Measurements from ENCODE around the gene MPZL2.

The MPZL2 gene

DNA sequence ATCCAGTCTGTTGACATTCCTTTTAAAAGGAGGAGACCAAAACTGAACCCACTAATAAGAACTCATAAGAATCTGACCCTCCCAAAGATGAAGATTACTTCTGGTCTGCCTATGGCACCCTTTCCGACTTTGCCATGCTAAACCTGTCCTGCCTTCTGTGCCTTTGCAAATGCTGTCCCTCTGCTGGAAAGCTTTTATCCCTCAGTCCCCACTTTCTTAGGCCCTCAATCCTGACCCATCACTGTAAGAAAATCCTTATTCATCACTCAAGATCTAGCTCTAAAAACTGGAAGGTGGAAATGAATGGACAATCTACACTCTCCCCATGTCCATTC is 22.4 kb downstream of the MPZL2 start:
- no peak for ATAC-seq
- H3K27ac Mint-ChIP-seq, result peak overlapping the region; percentile 98
- peaks cover 56% of the 10 kb centered on the region for H3K36me3 Mint-ChIP-seq (ENCODE audit: low read depth)
- H3K9me3 Mint-ChIP-seq, result no peaks in the 10 kb centered on the region
- H3K27me3 Mint-ChIP-seq, result no peaks in the 10 kb centered on the region
- no peak for DNase-seq
- peak overlapping the region; percentile 91 for H3K4me3 Mint-ChIP-seq
- peaks cover 96% of the 10 kb centered on the region for H3K4me1 Mint-ChIP-seq

DNA sequence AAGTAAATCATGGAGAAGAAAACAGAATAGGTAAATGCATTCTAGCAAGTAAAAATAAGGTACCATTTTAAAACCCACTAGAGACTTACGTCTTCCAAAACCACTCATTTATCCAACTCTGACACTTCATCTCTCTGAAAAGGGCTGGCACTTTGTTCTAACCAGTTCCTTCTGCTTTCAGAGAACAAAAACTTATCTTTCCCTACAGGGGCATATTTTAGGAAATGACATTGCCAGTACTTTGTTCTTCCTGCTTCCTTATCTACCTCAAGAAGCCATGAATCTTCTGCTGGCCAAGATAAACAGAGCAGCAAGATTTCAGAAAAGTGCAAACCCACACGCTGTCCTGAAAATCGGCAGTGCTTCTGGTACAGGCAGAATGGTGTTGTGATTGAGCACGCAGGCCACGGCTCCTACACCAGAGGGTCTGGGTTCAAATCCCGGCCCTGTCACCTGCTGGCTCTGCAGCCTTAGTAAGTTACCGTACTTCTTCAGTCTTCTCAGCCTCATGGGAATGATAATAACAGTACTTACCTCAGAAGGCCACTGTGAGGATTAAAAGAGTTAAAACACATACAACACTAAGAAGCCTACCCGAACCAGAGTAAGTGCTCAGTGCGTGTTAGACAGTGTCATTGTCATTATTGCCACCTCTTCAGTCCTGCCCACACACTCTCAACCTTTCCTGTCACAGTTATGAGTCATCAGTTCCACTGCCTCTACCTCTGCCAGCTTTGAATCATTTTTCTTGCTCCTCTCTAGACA is 22.9 kb downstream of the MPZL2 start:
- no peaks in the 10 kb centered on the region for H3K9me3 Mint-ChIP-seq
- peak overlapping the region; percentile 98 for H3K27ac Mint-ChIP-seq
- H3K27me3 Mint-ChIP-seq, result no peaks in the 10 kb centered on the region
- ATAC-seq (peak; percentile 93), DNase-seq (peak; percentile 57)
- peaks cover 96% of the 10 kb centered on the region for H3K4me1 Mint-ChIP-seq
- H3K4me3 Mint-ChIP-seq, result peak overlapping the region; percentile 91
- H3K36me3 Mint-ChIP-seq (ENCODE audit: low read depth), result peaks cover 60% of the 10 kb centered on the region

DNA sequence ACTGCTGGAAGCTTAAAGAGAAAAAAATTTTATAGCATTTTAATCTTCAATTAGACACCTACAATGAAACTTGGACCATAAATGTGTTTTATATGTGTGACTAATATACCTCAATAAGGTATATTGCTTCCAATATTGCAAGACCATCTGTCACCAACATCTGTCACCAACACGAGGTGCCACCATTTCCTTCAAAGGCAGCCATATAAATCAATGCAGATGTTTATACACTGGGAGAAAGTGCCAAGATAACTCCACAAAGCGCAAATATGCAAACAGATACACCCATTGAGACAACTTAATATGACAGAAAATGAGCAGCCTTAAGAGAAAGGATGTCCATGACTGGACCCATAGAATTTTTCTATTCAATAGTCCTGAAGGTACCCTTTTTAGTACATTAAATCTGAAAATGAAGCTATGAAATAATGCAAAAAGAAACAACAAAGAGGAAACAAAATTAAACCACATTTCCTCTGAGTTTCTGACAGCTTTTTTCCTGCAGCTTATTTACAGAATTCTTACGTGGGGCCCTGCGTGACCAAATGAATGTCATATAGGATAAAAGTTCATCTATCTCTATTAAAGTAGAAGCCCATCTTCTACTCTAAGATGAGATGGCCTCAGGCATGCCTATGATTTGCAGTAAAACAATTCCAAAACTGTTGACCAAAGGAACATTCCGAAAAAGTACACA is 24.4 kb downstream of the MPZL2 start:
- H3K36me3 Mint-ChIP-seq (ENCODE audit: low read depth), result peaks cover 67% of the 10 kb centered on the region
- peak overlapping the region; percentile 91 for H3K4me3 Mint-ChIP-seq
- H3K4me1 Mint-ChIP-seq, result peaks cover 85% of the 10 kb centered on the region
- H3K27ac Mint-ChIP-seq, result peak overlapping the region; percentile 98
- H3K27me3 Mint-ChIP-seq, result no peaks in the 10 kb centered on the region
- H3K9me3 Mint-ChIP-seq, result no peaks in the 10 kb centered on the region
- no peak for ATAC-seq
- DNase-seq, result no peak

DNA sequence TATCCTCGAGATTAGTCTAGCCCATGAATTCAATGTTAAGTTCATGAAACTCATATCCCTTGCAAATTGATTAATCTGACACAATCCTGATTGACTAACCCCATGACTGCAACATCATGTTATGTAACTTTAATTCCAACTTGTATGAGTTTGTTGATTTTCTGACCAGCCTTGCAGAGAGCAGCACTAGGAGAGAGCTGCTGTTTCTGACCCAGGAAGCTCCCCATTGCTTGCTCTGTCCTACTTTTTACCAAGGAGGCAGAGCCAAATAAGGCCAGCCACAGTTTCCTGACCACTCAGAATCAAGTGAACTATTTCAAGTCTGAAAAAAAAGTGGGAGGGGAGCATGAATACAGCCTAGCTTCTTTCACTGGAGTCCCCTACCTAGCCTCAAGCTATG is 25.2 kb downstream of the MPZL2 start:
- Mint-ChIP-seq H3K27me3 (no peaks in the 10 kb centered on the region), H3K9me3 (no peaks in the 10 kb centered on the region), H3K4me3 (peak overlapping the region; percentile 91), H3K27ac (peak overlapping the region; percentile 98), H3K4me1 (peaks cover 78% of the 10 kb centered on the region), H3K36me3 (ENCODE audit: low read depth) (peaks cover 70% of the 10 kb centered on the region)
- no peak for DNase-seq
- peak; percentile 29 for ATAC-seq

DNA sequence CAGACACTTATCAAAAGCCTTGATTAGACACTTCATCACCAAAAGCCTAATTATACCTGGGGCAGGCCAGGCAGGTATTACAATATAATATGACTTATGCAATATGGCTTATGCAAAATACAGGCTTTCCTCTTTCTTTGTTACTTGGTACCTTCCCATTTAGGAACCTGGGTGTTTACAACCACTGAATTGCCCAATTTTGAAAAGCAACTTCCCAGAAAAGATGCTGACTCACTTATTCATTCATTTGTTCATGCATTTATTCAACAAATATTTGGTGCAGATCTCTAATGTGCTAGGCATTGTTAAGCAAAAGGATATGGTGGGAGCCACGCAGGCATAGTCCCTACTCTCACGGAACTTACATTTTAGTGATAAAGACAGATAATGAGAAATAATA is 25.7 kb downstream of the MPZL2 start:
- H3K4me3 Mint-ChIP-seq, result peak overlapping the region; percentile 91
- H3K27ac Mint-ChIP-seq, result peak overlapping the region; percentile 98
- peaks cover 73% of the 10 kb centered on the region for H3K4me1 Mint-ChIP-seq
- H3K27me3 Mint-ChIP-seq, result no peaks in the 10 kb centered on the region
- ATAC-seq (no peak), DNase-seq (no peak)
- no peaks in the 10 kb centered on the region for H3K9me3 Mint-ChIP-seq
- peaks cover 75% of the 10 kb centered on the region for H3K36me3 Mint-ChIP-seq (ENCODE audit: low read depth)

DNA sequence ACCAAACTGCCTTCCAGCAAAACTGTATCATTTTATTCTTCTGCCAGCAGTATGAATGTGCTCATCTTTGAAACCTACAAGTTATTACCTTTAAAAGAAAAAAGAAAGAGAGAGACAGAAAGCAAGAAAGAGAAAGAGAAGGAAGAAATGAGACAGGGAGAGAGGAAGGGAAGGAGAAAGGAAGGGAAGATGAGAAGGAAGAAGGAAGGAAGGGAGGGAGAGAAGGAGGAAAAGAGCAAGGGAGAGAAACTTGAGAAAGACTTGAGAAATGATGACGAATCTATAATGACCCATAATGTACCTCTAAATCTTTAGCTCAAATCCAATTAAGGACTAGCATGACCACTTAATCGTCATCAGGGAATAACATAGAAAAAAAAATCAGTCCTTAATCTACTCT is 27.9 kb downstream of the MPZL2 start:
- ATAC-seq, result no peak

DNA sequence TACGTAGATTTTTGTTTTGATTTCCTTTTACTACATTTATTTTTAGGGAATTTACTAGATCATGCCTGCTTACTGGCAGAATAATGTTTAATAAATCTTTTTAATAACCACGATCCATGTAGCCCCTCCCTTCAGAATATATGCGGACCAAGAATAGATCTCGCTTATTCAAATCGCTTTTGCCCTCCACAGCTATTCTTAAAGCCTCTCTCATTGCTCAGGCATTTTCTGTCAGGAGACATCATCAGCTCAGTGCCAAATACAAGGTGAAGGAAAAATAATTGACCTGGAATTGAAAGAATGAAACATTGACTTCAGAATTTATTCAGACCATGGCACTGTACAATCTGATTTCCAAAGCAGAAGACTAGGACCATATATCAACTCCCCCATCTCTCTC is 29.3 kb downstream of the MPZL2 start:
- Mint-ChIP-seq H3K27me3 (no peaks in the 10 kb centered on the region), H3K9me3 (no peaks in the 10 kb centered on the region), H3K36me3 (ENCODE audit: low read depth) (peaks cover 71% of the 10 kb centered on the region), H3K4me1 (peaks cover 38% of the 10 kb centered on the region), H3K27ac (no peak overlapping the region), H3K4me3 (peak overlapping the region; percentile 57)
- ATAC-seq (no peak), DNase-seq (no peak)

More for the DNA sequence above, 27.9 kb downstream of the MPZL2 start:
- DNase-seq, result no peak
- peak overlapping the region; percentile 91 for H3K4me3 Mint-ChIP-seq
- peaks cover 83% of the 10 kb centered on the region for H3K36me3 Mint-ChIP-seq (ENCODE audit: low read depth)
- H3K9me3 Mint-ChIP-seq, result no peaks in the 10 kb centered on the region
- H3K27ac Mint-ChIP-seq, result peak overlapping the region; percentile 76
- no peaks in the 10 kb centered on the region for H3K27me3 Mint-ChIP-seq
- peaks cover 51% of the 10 kb centered on the region for H3K4me1 Mint-ChIP-seq

DNA sequence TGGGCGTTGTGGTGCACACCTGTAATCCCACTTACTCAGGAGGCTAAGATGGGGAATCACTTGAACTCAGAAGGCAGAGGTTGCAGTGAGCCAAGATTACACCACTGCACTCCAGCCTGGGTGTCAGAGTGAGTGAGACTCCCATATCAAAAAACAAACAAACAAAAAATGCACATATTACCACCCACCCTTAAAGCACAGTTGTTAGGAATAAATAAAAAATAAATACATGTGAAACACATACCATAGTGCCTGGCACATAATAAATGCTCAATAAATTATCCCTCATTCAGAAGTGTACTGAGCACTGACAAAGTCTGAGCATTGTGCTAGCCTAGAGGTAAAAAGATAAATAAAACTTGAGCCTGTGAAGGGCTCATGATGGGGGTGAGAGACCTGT is 30.2 kb downstream of the MPZL2 start:
- Mint-ChIP-seq H3K27ac (no peak overlapping the region), H3K27me3 (no peaks in the 10 kb centered on the region), H3K4me1 (peaks cover 30% of the 10 kb centered on the region), H3K4me3 (peak overlapping the region; percentile 57), H3K36me3 (ENCODE audit: low read depth) (peaks cover 63% of the 10 kb centered on the region), H3K9me3 (no peaks in the 10 kb centered on the region)
- ATAC-seq, result no peak
- no peak for DNase-seq

DNA sequence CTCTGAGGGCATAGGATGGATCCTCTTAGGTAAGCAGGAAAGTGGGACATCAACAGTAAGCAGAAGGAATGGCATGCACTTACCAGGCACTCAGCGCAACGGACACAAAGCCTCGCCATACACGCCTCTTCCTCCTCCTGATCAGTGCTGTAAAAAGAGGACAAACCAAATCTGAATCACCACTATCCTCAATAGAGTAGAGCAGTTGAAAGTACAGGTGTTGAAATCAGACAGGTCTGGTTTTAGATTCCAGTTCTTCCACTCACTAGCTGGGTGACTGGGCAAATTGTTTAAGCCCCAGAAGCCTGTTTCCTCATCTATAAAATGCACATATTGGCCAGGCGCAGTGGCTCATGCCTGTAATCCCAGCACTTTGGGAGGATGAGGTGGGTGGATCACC is 30.7 kb downstream of the MPZL2 start:
- no peak for ATAC-seq
- no peak overlapping the region for H3K27ac Mint-ChIP-seq

DNA sequence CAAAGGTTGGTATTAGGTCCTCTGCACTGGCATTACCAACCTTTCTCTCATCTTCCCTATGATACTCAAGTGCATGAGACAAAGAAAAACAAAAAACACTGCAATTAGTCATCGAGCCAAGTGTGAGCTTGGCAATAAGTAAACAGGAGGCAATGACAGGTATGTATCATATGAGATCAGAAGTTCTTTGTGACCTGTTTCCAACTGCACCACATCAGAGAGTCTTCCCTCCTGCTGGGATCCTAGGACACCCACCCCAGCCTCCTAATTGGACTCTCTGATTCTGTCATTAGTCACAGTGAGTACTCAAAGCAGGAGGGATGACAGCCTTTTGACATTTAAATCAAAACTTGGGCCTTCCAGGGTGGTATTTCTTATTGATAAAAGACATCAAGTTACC is 31.4 kb downstream of the MPZL2 start:
- Mint-ChIP-seq H3K36me3 (ENCODE audit: low read depth) (peaks cover 61% of the 10 kb centered on the region), H3K27ac (no peak overlapping the region), H3K4me3 (peak overlapping the region; percentile 27), H3K9me3 (no peaks in the 10 kb centered on the region), H3K27me3 (no peaks in the 10 kb centered on the region), H3K4me1 (peaks cover 19% of the 10 kb centered on the region)
- ATAC-seq, result peak; percentile 91
- DNase-seq, result peak; percentile 51

More for the DNA sequence above, 30.7 kb downstream of the MPZL2 start:
- Mint-ChIP-seq H3K27me3 (no peaks in the 10 kb centered on the region), H3K9me3 (no peaks in the 10 kb centered on the region), H3K36me3 (ENCODE audit: low read depth) (peaks cover 61% of the 10 kb centered on the region), H3K4me3 (peak overlapping the region; percentile 57), H3K4me1 (peaks cover 26% of the 10 kb centered on the region)
- DNase-seq, result no peak

DNA sequence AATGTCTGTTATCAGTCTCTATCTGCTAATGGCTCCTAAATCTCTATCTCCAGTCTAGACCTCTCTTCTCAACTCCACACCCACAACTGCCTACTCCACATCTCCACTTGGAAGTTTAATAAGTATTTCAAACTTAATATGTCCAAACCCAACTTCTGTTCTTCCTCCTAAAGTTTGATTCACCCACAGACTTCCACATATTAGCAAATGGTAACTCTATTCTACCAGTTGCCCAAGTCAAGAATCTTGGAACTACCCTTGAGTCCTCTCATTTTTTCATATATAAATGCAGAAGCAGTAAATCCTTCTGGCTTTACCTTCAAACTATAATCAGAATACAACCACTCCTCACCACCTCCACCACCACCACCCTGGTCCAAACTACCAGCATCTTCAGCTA is 32.6 kb downstream of the MPZL2 start:
- peaks cover 7% of the 10 kb centered on the region for H3K4me1 Mint-ChIP-seq
- peaks cover 61% of the 10 kb centered on the region for H3K36me3 Mint-ChIP-seq (ENCODE audit: low read depth)
- peaks cover 2% of the 10 kb centered on the region for H3K9me3 Mint-ChIP-seq
- no peak overlapping the region for H3K4me3 Mint-ChIP-seq
- ATAC-seq (no peak), DNase-seq (no peak)
- no peak overlapping the region for H3K27ac Mint-ChIP-seq
- no peaks in the 10 kb centered on the region for H3K27me3 Mint-ChIP-seq

DNA sequence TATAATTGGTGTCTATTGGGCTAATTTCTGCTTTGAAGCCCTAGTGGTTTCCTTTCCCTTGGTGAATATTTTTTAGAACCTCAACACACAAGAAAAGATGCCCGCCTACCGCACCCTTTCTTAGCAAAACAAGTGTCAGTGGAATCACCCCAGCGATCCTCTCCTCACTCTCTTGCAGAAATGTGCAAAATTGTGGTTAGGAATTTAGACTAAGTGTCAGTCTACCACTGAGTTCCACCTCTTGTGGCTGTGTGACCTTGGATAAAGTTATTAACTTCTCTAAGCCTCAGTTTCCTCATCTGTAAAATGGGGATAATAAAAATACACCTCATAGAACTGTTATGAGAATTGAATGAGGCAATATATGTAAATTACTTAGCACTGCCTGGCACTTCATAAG is 34.0 kb downstream of the MPZL2 start:
- peaks cover 63% of the 10 kb centered on the region for H3K36me3 Mint-ChIP-seq (ENCODE audit: low read depth)
- ATAC-seq (peak; percentile 9), DNase-seq (no peak)
- H3K27ac Mint-ChIP-seq, result no peak overlapping the region
- peaks cover 11% of the 10 kb centered on the region for H3K9me3 Mint-ChIP-seq
- H3K4me3 Mint-ChIP-seq, result peak overlapping the region; percentile 33
- H3K4me1 Mint-ChIP-seq, result no peaks in the 10 kb centered on the region
- no peaks in the 10 kb centered on the region for H3K27me3 Mint-ChIP-seq

DNA sequence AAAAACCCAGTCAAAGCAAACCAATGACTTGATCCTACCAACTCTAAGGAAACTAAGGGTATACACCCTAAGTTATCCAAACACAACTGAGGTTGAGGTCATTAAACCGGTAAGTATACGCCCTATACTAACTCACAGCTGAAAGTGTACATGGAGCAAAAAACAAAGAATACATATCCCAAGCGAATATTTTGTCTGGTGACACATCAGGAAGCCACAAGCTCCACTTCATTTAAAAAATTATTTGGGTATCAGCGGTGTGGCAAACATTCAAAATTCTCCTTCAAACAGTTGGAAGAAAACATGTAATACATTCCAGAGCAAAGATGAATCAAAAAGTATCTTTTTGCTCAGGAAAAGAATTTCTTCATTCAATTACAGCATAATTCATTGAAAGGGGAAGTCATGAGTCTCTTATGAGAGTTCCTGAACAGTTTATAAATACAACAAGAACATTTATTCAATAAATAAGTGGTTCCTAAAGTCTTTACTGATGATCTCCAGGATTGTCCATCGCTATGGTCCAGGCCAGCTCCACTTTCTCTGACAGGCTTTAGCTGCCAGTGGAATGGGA is 34.7 kb downstream of the MPZL2 start:
- peak overlapping the region; percentile 33 for H3K4me3 Mint-ChIP-seq
- H3K4me1 Mint-ChIP-seq, result no peaks in the 10 kb centered on the region
- DNase-seq (no peak), ATAC-seq (no peak)
- H3K9me3 Mint-ChIP-seq, result peaks cover 11% of the 10 kb centered on the region
- H3K27ac Mint-ChIP-seq, result no peak overlapping the region
- no peaks in the 10 kb centered on the region for H3K27me3 Mint-ChIP-seq
- peaks cover 62% of the 10 kb centered on the region for H3K36me3 Mint-ChIP-seq (ENCODE audit: low read depth)

DNA sequence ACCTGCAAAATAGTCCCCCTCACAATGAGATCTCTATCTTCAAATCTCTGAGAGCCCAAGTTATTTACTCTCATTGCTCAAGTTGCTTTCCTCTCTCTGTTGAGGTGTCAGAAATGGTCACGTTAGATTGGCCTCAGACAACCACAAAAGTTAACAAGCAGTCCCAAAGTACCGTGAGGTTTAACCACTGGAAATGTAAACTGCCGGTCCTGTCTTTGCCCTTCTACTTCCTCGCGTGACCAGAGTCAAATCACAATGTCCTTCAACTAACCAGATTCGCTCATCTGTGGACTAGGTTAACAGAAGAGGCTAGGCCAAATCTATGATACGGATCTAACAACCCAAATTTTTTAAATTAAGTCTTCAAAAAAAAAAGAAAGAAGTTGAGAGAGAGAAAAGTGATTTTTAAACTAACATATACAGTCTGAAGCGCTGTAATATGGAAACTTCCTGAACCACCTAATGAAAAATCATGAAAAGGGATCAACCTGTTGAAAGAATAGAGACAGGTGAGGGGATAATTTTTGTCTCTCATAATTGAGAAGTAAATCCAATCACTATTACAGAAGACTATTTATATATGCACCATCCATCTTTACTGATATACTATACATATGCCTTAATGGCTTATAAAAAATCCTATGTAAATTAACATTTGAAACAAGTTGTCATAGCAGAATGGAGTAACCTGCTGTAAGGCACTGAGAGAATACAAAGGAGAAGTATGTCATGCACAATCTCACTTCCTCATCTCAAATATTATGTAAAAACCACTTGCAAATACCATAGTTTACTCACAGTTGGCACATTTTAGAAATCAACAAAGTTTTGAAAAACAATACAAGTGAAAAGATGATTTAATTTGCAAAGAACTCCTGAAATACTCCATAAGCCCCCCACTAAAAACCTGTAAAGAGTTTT is 36.0 kb downstream of the MPZL2 start:
- H3K36me3 Mint-ChIP-seq (ENCODE audit: low read depth), result peaks cover 59% of the 10 kb centered on the region
- H3K27me3 Mint-ChIP-seq, result no peaks in the 10 kb centered on the region
- H3K27ac Mint-ChIP-seq, result no peak overlapping the region
- peaks cover 8% of the 10 kb centered on the region for H3K4me1 Mint-ChIP-seq
- ATAC-seq, result peak; percentile 3
- peaks cover 11% of the 10 kb centered on the region for H3K9me3 Mint-ChIP-seq
- peak overlapping the region; percentile 59 for H3K4me3 Mint-ChIP-seq
- no peak for DNase-seq

Measured in activated naive CD8-positive, alpha-beta T cell treated with anti-CD3 and anti-CD28 coated beads, Interleukin-2, amount 50 U/mL, for 24 hours (primary cell).